Astrocyte (in vitro differentiated cells and primary cell): ENCODE results near the gene DSCAM. TPM values are rescaled to one million over a fixed set of nuclear protein-coding genes. Genes with fewer than 3 reads are reported as not detected.

ENCODE experiments used
- DNase-seq: peaks from one replicate; pipeline ENCODE4 v3.0.0-alpha.2; 2010; ENCODE audit warnings: low read depth
- FAIRE-seq: peaks from 2 replicates; lab custom pipeline; 2011; peaks lifted over from hg19 to GRCh38; lab: Jason Lieb, UNC
- H2AFZ ChIP-seq: 2 replicates; pipeline ENCODE4 v1.6.0; 2012; ENCODE audit warnings: low read depth, low read length, inconsistent platforms
- H3K27ac ChIP-seq: 2 replicates; pipeline ENCODE4 v1.5.1; 2011; ENCODE audit warnings: low read depth, low read length, inconsistent platforms
- H3K27me3 ChIP-seq: 2 replicates; pipeline ENCODE4 v1.6.0; 2011; ENCODE audit warnings: low read length, inconsistent platforms; ENCODE audit not compliant: insufficient read depth
- H3K36me3 ChIP-seq: 2 replicates; pipeline ENCODE4 v1.5.1; 2011; ENCODE audit warnings: low read length, inconsistent platforms; ENCODE audit not compliant: insufficient read depth
- H3K4me1 ChIP-seq: 2 replicates; pipeline ENCODE4 v1.5.1; 2011; ENCODE audit warnings: low read length, inconsistent platforms; ENCODE audit not compliant: insufficient read depth
- H3K4me2 ChIP-seq: 2 replicates; pipeline ENCODE4 v1.6.0; 2012; ENCODE audit warnings: low read length, inconsistent platforms
- H3K4me3 ChIP-seq: 2 replicates; pipeline ENCODE4 v1.5.1; 2011; ENCODE audit warnings: low read depth, mild to moderate bottlenecking, low read length, inconsistent platforms; ENCODE audit not compliant: insufficient read depth
- H3K79me2 ChIP-seq: 2 replicates; pipeline ENCODE4 v1.6.0; 2012; ENCODE audit warnings: mild to moderate bottlenecking, low read length, inconsistent platforms; ENCODE audit not compliant: insufficient read depth
- H3K9ac ChIP-seq: 2 replicates; pipeline ENCODE4 v1.6.0; 2012; ENCODE audit warnings: mild to moderate bottlenecking, low read length, inconsistent platforms
- H3K9me3 ChIP-seq: 2 replicates; pipeline ENCODE4 v1.5.1; 2012; ENCODE audit warnings: low read depth, mild to moderate bottlenecking, low read length, inconsistent platforms; ENCODE audit not compliant: insufficient read depth
- H4K20me1 ChIP-seq: 2 replicates; pipeline ENCODE4 v1.6.0; 2012; ENCODE audit warnings: low read length, inconsistent platforms; ENCODE audit not compliant: insufficient read depth
- H3K27ac Mint-ChIP-seq: one replicate; pipeline ENCODE4 v1.8.0; 2021; ENCODE audit warnings: mild to moderate bottlenecking, mixed read lengths; ENCODE audit not compliant: unreplicated experiment
- H3K27me3 Mint-ChIP-seq: one replicate; pipeline ENCODE4 v1.8.0; 2021; ENCODE audit warnings: low read depth, mixed read lengths; ENCODE audit not compliant: unreplicated experiment
- H3K36me3 Mint-ChIP-seq: one replicate; pipeline ENCODE4 v1.8.0; 2021; ENCODE audit warnings: low read depth, mixed read lengths; ENCODE audit not compliant: unreplicated experiment
- H3K4me1 Mint-ChIP-seq: one replicate; pipeline ENCODE4 v1.8.0; 2021; ENCODE audit warnings: low read depth, mixed read lengths; ENCODE audit not compliant: unreplicated experiment
- H3K4me3 Mint-ChIP-seq: one replicate; pipeline ENCODE4 v1.8.0; 2021; ENCODE audit warnings: mild to moderate bottlenecking, moderate library complexity, mixed read lengths; ENCODE audit not compliant: unreplicated experiment
- H3K9me3 Mint-ChIP-seq: one replicate; pipeline ENCODE4 v1.8.0; 2021; ENCODE audit warnings: mild to moderate bottlenecking, mixed read lengths; ENCODE audit not compliant: unreplicated experiment
- CTCF ChIP-seq: IDR thresholded peaks from 2 replicates; pipeline ENCODE4 v1.5.1; 2011; ENCODE audit warnings: low read depth, mild to moderate bottlenecking, inconsistent platforms, low read length, moderate library complexity; ENCODE audit not compliant: insufficient read depth
- EZH2 ChIP-seq: IDR thresholded peaks from 2 replicates; pipeline ENCODE4 v1.6.1; 2012; ENCODE audit warnings: mild to moderate bottlenecking, low read length, inconsistent platforms; ENCODE audit not compliant: insufficient read depth
- total RNA-seq: library from RNA; stranded (reverse); gene quantifications from 2 replicates; pipeline ENCODE4 v1.2.1, GENCODE V29; 2021

The DSCAM gene
- total RNA-seq, 1 donor from 2014 or later, result 0.18 TPM

- Histone ChIP-seq H3K36me3 (no peaks in the 10 kb centered on the region), H3K9me3 (no peaks in the 10 kb centered on the region), H3K27ac (no peak overlapping the region), H3K4me3 (no peak overlapping the region), H2AFZ (no peak overlapping the region), H4K20me1 (no peaks in the 10 kb centered on the region), H3K4me1 (no peaks in the 10 kb centered on the region), H3K4me2 (no peak overlapping the region), H3K27me3 (no peaks in the 10 kb centered on the region), H3K79me2 (no peaks in the 10 kb centered on the region), H3K9ac (no peak overlapping the region)
- Mint-ChIP-seq H3K27ac (no peak overlapping the region), H3K27me3 (no peaks in the 10 kb centered on the region), H3K4me1 (no peaks in the 10 kb centered on the region), H3K36me3 (no peaks in the 10 kb centered on the region), H3K9me3 (peaks cover 4% of the 10 kb centered on the region), H3K4me3 (no peak overlapping the region)
- TF ChIP-seq CTCF (no peak), EZH2 (no peak)
- DNase-seq (no peak), FAIRE-seq (no peak)
Observed at GRCh38 chr21:40095477-40095876, 751.5 kb downstream of the DSCAM start.

GRCh38 chr21:40080385-40080784, 766.6 kb downstream of the DSCAM start:
- FAIRE-seq (no peak), DNase-seq (no peak)
- no peak overlapping the region for H3K9ac ChIP-seq
- TF ChIP-seq CTCF (no peak), EZH2 (no peak)
- no peaks in the 10 kb centered on the region for H3K27me3 ChIP-seq
- no peak overlapping the region for H3K4me2 ChIP-seq
- no peak overlapping the region for H3K27ac Mint-ChIP-seq
- H3K36me3 Mint-ChIP-seq, result no peaks in the 10 kb centered on the region
- H3K27ac ChIP-seq, result no peak overlapping the region
- peaks cover 2% of the 10 kb centered on the region for H3K9me3 Mint-ChIP-seq
- no peaks in the 10 kb centered on the region for H3K9me3 ChIP-seq
- H3K4me1 ChIP-seq, result no peaks in the 10 kb centered on the region
- no peaks in the 10 kb centered on the region for H3K4me1 Mint-ChIP-seq
- H3K4me3 ChIP-seq, result no peak overlapping the region
- H4K20me1 ChIP-seq, result no peaks in the 10 kb centered on the region
- no peaks in the 10 kb centered on the region for H3K27me3 Mint-ChIP-seq
- no peak overlapping the region for H3K4me3 Mint-ChIP-seq
- H2AFZ ChIP-seq, result no peak overlapping the region
- H3K36me3 ChIP-seq, result no peaks in the 10 kb centered on the region
- H3K79me2 ChIP-seq, result no peaks in the 10 kb centered on the region

GRCh38 chr21:40074710-40075109, 772.2 kb downstream of the DSCAM start:
- no peak for FAIRE-seq
- H3K36me3 Mint-ChIP-seq, result no peaks in the 10 kb centered on the region
- peaks cover 3% of the 10 kb centered on the region for H3K27me3 Mint-ChIP-seq

More at GRCh38 chr21:40074710-40075109, 772.2 kb downstream of the DSCAM start:
- H3K9me3 ChIP-seq, result no peaks in the 10 kb centered on the region
- no peak overlapping the region for H3K4me3 ChIP-seq
- H3K27ac ChIP-seq, result no peak overlapping the region
- no peak for DNase-seq
- H3K4me1 ChIP-seq, result no peaks in the 10 kb centered on the region
- no peak overlapping the region for H3K4me2 ChIP-seq
- TF ChIP-seq CTCF, result no peak
- no peak for TF ChIP-seq EZH2
- Mint-ChIP-seq H3K9me3 (peaks cover 2% of the 10 kb centered on the region), H3K27ac (no peak overlapping the region), H3K4me3 (no peak overlapping the region), H3K4me1 (no peaks in the 10 kb centered on the region)
- H4K20me1 ChIP-seq, result no peaks in the 10 kb centered on the region
- H3K79me2 ChIP-seq, result no peaks in the 10 kb centered on the region
- H3K36me3 ChIP-seq, result no peaks in the 10 kb centered on the region
- H3K9ac ChIP-seq, result no peak overlapping the region
- no peak overlapping the region for H2AFZ ChIP-seq
- H3K27me3 ChIP-seq, result no peaks in the 10 kb centered on the region
